Hematopoietic multipotent progenitor cell treated with erythropoietin and hydrocortisone succinate and interleukin-3 and kit ligand, for 17 days (in vitro differentiated cells): Measurements from ENCODE around the gene AP5M1.
"Not testable (repeated sequence)": the region's sequence is repeated elsewhere in the genome, so short reads cannot be mapped to it uniquely, and the experiment has no call there.

Source experiments
- DNase-seq: peaks from one replicate; pipeline ENCODE4 v3.0.0-alpha.2; 2015; ENCODE audit warnings: low spot score

AP5M1 gene

GRCh38 chr14:57290751-57291150 is 22.0 kb downstream of the AP5M1 start:
- DNase-seq: no peak

GRCh38 chr14:57291692-57292647 is 23.2 kb downstream of the AP5M1 start:
- no peak for DNase-seq

- peak; percentile 19 for DNase-seq
Observed at GRCh38 chr14:57293866-57294837, 25.4 kb downstream of the AP5M1 start.

- DNase-seq: no peak
Observed at GRCh38 chr14:57295239-57295638, 26.5 kb downstream of the AP5M1 start.

- DNase-seq: no peak
Observed at GRCh38 chr14:57297852-57298251, 29.1 kb downstream of the AP5M1 start.

GRCh38 chr14:57299511-57299910 is 30.7 kb downstream of the AP5M1 start:
- no peak for DNase-seq

GRCh38 chr14:57302883-57303282 is 34.1 kb downstream of the AP5M1 start:
- no peak for DNase-seq

- no peak for DNase-seq
Observed at GRCh38 chr14:57314396-57315089, 45.8 kb downstream of the AP5M1 start.

GRCh38 chr14:57317248-57317833 is 48.6 kb downstream of the AP5M1 start:
- DNase-seq: peak; percentile 84

GRCh38 chr14:57319636-57320192 is 50.9 kb downstream of the AP5M1 start:
- no peak for DNase-seq

- DNase-seq: no peak
Observed at GRCh38 chr14:57323721-57324120, 55.0 kb downstream of the AP5M1 start.

- no peak for DNase-seq
Observed at GRCh38 chr14:57326253-57326652, 57.5 kb downstream of the AP5M1 start.

GRCh38 chr14:57329833-57330232 is 61.1 kb downstream of the AP5M1 start:
- no peak for DNase-seq

- DNase-seq: not testable (repeated sequence)
Observed at GRCh38 chr14:57332475-57332874, 63.7 kb downstream of the AP5M1 start.

- not testable (repeated sequence) for DNase-seq
Observed at GRCh38 chr14:57333726-57334125, 65.0 kb downstream of the AP5M1 start.

- DNase-seq: not testable (repeated sequence)
Observed at GRCh38 chr14:57343545-57344297, 75.0 kb downstream of the AP5M1 start.

- DNase-seq: no peak
Observed at GRCh38 chr14:57345106-57345505, 76.3 kb downstream of the AP5M1 start.

- DNase-seq: no peak
Observed at GRCh38 chr14:57346741-57347140, 78.0 kb downstream of the AP5M1 start.
